ENCODE results near the gene IL3.
"Not testable (repeated sequence)": the region's sequence is repeated elsewhere in the genome, so short reads cannot be mapped to it uniquely, and the experiment has no call there.

The IL3 gene

DNA sequence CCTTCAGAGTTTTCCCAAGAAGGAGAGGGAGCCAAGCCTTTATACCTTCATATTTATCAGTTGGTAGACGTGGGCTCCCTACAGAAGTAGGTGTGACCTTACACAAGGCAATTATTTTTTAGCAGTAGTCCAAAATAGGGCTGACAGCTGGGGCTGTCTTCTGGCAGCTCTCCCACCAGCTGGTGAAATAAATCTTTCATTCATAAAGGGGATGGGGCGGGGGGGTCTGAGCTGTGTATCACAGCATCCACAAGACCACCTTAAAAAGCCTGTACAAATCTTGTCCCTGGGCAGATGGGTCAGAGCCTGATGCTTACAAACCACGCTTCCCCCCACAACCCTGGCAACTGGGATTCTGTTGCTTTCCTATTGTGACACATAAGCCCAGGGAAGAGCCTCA, 32.8 kb downstream of the IL3 start:
- no peak for DNase-seq (ENCODE audit: low read depth in 1 of 2, low spot score in 1 of 2)

DNA sequence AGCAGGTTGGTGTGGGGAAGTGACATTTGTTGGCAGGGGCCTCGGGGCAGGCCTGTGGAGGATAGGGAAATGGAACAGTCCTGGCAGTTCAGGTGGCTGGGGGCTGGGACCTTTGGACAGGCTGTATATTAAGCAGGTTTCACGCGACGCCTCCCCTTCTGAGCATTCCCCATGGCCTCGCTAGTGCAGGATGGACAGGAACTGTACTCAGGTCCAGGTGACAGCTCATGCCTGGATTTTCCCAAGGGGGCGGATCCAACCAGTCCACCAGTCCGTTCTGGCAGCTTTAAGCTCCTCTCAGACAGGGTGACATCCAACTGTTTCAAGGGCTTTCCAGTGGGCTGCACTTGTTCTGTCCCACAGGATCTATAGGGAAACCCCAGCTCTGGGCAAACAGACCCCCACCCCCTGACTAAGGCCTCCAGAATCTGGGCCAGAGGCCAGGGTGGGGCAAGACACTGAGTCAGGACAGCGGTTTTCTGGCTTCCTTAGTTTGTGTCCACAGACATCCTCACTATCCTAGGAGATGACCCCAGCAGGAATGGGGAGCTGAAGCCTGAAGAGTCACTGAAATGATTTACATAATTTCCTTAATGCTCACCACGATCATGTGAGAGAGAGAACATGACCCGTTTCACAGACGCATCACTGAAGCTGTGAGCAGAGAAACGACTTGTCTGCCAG, 34.1 kb downstream of the IL3 start:
- DNase-seq (ENCODE audit: low read depth in 1 of 2, low spot score in 1 of 2): no peak

DNA sequence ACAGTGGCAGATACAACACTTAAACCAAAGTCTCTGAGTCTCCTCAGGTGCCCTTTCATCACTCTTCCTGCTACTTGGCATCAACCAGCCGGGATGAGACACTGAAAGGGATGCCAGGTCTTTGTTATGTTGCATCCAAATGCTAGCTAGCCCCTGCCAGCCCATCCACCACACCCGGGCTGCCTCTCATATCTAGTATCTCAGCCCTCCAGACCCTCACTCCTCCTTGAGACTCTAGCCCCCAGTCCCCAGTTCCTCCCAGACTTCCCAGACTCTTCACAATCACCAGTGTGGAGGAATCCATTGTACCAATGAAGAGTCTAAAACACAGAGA, 34.6 kb downstream of the IL3 start:
- no peak for DNase-seq (ENCODE audit: low read depth in 1 of 2, low spot score in 1 of 2)

DNA sequence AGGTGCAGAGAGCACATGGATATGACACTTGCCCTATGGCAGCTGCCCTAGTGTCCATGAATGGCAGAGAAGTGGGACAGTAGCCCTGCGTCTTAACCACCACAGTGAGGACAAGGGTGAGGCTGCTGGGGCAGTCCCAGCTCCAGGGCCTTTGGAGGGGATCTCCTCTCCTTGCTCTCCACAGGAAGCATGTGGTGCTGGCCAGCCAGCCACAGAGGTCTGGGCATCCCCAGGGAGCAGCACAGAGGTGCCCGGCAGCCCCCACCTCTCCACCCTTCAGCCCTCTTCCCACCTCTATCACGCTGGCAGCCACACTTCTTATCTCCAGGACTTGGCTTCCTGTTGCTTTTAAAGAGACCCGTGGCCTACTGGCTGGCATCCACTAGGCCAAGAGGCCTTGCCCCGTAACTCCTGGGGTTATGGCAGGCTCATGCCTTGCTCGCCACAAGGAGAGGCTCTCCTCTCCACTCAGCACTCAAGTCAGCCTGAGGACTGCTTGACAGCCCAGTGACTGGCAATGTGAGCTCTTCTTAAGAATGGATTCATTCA, 35.0 kb downstream of the IL3 start:
- no peak for DNase-seq (ENCODE audit: low read depth in 1 of 2, low spot score in 1 of 2)

DNA sequence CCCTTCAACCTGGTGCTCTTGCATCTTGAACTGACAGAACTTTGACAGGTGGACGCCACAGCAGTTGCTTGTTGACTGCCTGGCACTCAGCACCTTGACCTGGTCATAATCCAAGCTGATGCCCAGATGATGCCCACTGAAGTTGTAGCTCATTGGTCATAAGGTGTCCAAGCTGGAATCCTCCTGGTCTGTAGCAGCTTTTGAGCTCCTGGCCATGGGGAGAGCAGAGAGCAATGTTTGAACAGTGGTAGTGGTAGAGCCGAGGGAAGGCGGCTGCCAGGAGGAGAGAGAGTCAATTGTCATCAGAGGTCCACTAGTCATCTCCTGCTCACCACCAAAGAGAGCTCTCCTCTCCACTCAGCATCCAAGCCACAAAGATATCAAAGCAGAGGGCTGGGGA, 36.4 kb downstream of the IL3 start:
- DNase-seq (ENCODE audit: low read depth in 1 of 2, low spot score in 1 of 2): no peak

DNA sequence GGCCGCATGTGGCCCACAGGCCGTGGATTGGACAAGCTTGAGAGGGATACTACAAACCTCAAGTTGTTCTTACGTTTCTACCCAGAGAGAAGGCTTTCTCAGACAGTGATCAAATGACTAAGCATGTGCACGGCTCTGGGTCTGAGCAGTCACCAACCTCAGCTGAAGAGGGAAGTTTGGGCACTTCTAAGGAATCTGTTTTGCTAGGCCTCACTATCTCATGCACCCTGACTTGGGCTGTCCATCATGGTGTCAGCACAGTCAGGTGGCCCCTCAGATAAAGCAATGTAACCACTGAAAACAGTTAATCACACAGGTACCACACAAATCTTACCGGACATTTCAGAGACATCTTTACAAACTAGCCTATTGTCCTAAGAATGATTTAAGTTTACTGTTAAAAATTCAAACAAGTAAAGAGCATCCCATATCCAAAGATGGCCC, 37.7 kb downstream of the IL3 start:
- no peak for DNase-seq (ENCODE audit: low read depth in 1 of 2, low spot score in 1 of 2)

DNA sequence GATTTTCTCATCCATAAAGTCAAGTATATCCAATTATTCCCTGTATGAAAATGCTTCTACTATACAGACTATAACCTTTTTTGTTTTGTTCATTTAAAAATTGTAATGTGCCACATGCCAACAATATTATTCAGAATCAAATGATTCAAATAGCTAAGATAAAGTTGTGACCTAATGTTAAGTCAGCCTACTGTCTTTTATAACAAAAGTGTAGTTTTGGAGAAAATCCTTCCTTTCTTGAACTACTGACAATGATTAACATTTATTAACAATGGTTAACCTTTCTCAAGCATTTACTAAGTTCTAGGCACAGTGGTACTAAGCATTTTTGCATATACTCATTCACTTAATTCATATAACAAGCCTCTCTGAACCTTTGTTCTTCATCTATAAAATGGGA, 38.2 kb downstream of the IL3 start:
- no peak for DNase-seq (ENCODE audit: low read depth in 1 of 2, low spot score in 1 of 2)

DNA sequence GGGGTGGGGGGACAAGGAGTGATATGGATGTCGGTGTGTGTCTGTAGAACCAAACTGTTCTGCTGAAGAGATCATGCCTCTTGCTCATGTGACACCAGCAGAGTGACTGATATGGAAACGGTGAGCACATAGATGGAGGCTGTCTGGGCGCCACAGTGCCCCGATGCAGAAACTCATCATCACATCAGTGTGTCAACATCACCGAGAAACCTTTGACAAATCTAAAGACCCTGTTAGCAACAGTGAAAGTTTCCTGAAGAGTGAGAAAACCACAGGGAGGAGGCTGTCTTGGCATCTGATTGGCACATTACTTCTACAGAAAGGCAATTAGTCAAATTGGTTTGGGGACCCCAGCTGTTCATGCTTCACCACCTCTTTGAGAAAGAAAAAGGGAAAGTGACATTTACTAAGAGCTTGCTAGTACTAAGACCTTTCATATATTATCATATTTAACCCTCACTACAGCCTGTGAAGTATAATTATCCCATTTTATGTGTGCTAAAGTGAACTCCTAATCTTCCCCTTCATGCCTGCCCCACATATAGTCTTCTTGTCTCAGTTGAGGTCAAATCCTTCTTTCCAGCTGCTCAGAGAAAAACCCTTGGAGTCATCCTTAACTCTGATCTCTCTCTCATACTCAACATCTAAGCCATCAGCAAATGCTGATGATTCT, 38.8 kb downstream of the IL3 start:
- peak in 1 of 2 donors; percentile 79 for DNase-seq (ENCODE audit: low read depth in 1 of 2, low spot score in 1 of 2)

DNA sequence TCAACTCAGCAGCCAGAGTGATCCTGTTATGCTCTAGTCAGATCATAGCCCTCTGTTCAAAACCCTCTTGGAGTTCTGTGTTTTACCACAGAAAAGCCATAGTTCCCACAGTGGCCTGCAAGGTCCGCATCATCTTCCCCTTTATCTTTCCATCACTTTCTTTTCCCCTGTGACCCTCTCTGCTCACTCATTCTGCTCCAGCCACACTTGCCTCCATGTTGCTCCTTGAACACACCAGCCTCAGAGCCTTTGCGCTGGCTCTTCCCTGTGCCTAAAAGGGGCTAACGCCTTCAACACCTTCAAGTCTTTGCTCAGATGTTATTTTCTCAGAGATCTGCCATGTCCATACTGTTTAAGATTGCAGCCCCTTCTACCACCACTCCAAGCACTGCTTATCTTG, 39.5 kb downstream of the IL3 start:
- DNase-seq (ENCODE audit: low read depth in 1 of 2, low spot score in 1 of 2): no peak

DNA sequence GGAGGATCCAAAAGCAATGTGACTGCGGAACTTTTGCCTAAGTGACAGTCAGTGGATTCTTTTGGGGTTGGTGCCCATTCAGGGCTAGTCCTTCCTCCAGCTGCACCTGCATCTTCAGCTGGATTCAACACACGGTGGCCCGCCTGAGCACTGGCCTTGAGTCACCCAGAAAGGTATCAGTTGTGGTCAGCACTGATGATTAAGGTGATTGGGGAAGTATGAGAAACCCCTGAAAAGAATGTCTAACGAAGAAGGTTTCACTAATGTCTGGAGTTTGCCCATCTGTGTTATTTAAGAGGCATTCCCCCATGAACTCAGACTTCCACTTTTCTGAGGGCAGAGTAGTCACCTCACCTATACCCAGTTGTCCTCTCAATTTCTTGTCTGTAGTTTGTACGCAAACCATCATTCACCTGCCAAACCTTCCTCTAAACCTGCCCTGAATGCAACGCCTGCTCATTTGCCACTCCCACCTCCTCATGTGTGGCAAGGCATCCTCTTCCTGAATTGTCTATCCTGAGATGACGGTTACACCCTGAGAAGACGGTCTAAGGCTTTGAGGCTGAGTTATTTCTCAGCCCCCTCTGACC, 40.3 kb downstream of the IL3 start:
- DNase-seq (ENCODE audit: low read depth in 1 of 2, low spot score in 1 of 2): no peak

DNA sequence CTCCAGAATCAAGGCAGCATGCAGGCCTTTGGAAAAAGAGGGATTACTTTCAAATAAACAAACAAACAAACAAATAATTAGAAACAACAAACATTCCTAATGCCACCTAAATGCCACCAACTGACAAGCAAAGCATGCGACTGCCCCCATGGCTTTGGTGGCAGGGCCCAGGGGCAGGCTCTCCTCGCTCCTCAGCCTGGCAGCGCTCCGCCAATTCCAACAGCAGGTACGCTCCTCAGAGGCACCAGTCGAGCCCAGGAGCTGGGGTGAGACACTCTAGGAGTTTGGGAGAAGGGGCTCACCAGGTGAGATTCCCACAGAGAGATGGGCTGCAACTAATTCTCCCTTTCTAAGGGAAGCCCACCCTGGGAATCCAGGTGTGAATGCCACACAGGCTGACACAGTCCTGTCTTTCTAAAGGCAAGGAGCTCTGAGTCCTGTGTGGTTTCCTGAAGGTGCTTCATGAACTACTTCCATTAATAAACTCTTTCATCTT, 41.0 kb downstream of the IL3 start:
- no peak for DNase-seq (ENCODE audit: low read depth in 1 of 2, low spot score in 1 of 2)

DNA sequence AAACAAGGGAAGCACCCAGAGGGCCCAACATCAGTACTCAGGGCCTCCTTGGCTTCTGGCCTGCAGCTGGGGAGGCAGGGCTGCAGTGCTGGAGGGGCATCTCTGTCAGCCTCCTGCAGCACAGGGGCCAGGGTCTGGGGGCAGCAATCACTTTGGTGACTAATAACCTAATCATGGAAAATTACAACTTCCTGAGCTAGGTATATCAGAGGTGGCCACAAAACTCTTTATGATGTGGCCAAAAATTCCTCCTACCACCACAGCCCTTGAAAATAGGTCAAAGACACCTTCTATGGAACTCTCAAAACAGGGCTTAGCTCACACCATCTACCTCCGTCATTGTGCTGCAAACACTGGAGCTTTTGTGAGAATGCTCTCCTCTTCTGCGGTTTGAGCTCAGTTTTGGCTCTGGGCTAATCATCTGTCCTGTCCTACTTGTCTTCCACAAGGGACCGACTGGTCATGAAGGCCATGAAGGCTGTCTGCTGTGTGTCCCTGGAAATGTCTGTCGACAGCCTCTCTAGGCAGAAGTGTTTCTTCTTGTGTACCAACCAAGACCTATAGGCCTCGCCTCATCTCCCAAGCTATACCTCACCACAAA, 41.7 kb downstream of the IL3 start:
- peak in 1 of 2 donors; percentile 47 for DNase-seq (ENCODE audit: low read depth in 1 of 2, low spot score in 1 of 2)

DNA sequence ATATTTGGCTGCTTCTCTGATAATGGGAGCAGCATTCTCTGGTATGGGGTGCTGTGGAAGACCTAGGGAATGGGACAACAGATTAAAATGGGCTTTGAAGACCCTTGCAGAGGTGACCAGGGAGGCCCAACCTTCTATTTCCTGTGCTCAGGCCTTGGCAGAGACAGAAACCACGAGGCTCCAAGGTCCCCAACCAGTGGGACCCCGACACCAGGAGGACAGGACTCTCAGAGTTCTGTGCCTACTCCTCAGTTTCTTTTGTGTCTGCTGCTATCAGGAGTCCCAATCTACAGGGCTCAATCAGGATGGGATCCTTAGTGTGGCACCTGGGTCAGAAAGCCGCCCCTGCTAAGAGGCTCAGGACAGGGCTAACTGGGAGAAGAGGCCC, 42.5 kb downstream of the IL3 start:
- no peak for DNase-seq (ENCODE audit: low read depth in 1 of 2, low spot score in 1 of 2)

DNA sequence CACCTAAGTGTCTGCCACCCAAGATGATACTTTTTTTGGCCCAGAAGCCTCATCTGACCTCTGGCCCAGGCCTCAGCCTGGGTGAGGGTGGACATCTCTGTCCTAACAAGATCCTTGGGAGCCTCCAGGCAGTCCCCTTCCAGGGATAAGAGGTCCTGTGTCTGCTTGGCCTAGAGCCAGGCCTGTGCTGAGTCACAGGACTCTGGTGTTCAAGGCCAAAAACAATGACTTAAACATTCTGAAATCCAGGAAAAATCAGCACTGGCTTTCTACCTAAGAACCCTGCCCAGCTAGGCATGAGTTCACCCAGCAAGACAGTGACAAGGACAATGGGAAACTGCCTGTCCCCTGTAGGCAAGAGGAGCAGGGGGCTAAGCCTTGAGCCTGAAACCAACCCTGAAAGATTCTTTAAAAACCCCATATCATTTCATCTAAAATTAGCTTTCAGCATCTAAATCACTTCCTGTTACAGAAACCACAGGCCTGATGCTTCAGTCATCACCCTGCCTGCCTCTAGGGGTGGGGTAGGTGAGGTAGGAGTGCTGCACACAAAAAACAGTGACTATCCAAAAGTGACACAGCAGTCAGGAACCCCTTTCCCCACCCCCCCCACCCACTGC, 43.0 kb downstream of the IL3 start:
- peak in 1 of 2 donors; percentile 75 for DNase-seq (ENCODE audit: low read depth in 1 of 2, low spot score in 1 of 2)

DNA sequence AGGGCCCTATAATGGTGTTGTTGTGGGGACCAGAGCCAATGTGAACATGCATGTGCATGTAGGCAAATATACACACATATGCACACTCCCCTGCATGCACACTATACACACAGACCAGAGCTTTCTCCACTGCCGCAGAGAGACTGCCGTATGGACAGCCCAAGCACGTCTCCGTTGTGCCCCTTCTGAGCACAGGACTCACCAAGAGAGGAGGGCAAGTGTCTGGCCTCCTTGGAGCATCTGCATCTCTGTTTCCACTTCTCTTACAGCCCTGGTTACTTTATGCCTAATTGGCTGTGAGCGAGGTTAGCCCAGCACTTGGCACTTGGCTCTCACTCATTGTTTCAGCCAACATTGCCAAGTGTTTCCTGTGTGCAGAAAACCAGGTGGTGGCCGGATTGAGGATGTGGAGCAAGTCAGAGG, 43.5 kb downstream of the IL3 start:
- no peak for DNase-seq (ENCODE audit: low read depth in 1 of 2, low spot score in 1 of 2)

DNA sequence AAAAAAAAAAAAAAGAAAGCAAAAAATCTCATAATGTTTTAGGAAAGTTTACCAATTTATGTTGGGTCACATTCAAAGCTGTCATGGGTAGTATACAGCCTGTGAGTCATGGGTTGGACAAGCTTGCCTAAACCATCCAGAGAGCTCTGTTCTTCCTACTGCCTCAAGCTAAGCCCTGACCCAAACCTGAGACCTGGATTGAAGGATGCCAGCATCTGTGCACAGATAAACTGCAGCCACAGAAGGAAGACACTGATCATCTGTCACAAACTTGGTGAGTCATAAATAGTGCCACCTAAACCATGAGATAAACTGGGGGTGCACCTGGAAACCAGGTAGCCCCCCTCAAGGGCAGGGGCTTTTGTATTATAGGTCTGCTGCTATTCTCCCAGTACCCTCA, 44.1 kb downstream of the IL3 start:
- no peak for DNase-seq (ENCODE audit: low read depth in 1 of 2, low spot score in 1 of 2)

DNA sequence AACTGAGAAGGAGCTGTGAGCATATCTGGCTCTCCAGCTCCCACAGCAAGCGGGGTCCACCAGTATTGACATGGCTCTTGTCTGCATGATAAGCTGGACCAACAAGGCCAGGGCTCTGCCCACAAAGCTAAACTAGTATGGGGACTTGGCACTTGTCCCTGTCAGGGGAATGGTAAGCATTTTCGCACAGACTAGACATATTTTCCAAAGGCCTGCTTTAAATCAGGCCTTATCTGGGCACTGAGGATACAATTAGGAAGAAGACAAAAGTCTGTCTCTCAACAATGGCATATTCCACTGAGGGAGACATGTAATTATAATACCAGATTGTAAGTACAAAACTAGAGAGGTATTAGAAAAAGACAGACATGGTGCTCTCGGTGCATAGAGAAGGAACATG, 45.2 kb downstream of the IL3 start:
- no peak for DNase-seq (ENCODE audit: low read depth in 1 of 2, low spot score in 1 of 2)

DNA sequence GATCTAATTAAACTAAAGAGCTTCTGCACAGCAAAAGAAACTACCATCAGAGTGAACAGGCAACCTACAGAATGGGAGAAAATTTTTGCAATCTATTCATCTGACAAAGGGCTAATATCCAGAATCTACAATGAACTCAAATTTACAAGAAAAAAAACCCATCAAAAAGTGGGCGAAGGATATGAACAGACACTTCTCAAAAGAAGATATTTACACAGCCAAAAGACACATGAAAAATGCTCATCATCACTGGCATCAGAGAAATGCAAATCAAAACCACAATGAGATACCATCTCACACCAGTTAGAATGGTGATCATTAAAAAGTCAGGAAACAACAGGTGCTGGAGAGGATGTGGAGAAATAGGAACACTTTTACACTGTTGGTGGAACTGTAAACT, 48.0 kb downstream of the IL3 start:
- not testable (repeated sequence) for DNase-seq (ENCODE audit: low read depth in 1 of 2, low spot score in 1 of 2)

DNA sequence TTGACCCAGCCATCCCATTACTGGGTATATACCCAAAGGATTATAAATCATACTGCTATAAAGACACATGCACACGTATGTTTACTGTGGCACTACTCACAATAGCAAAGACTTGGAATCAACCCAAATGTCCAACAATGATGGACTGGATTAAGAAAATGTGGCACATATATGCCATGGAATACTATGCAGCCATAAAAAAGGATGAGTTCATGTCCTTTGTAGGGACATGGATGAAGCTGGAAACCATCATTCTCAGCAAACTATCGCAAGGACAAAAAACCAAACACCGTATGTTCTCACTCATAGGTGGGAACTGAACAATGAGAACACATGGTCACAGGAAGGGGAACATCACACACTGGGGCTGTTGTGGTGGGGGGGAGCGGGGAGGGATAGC, 48.5 kb downstream of the IL3 start:
- not testable (repeated sequence) for DNase-seq (ENCODE audit: low read depth in 1 of 2, low spot score in 1 of 2)

DNA sequence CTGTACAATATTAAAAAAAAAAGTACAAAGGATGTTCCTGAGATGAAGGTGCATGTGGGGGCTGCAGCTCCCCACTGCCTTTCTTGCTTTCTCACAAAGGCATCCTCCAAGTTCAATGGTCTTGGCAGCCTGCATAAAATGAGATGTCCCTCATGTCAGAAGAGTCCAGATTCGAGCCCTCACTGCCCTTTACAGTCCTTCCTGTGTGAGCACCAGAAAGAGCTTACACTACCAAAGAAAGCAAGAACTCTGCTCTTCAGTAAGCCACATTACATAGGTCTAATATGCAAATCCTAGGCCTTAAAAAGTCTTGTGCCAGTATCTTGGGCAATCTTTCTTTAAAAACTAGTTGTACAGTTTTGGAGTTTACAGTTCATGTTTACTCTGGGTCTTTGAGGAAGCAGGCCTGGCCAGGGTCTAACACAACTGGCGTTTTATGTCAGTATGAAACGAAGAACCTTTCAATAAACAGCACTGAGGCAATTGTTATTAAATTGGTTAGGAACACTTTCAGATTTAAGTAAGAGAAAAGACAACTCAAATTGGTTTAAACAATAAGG, 49.1 kb downstream of the IL3 start:
- no peak for DNase-seq (ENCODE audit: low read depth in 1 of 2, low spot score in 1 of 2)

DNA sequence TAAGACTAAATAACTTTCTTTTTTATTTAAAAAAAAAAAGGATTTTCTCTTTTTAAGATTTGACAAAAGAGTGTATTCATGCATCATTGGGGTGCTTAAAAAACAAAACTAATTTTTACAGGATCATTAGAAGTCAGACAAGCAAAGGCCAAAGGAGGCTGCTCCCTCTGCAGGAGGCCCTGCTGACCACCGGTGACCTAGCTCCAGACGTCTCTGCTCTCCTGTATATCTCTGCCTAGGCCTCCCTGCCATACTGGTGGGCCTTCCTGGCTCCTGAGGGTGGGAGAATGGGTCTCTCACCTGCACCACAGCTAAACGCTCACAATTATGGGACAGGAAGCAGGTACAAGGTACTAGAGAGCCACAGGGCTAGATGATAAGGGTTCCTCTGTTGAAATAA, 49.7 kb downstream of the IL3 start:
- DNase-seq (ENCODE audit: low read depth in 1 of 2, low spot score in 1 of 2): no peak

Data from activated CD4-positive, alpha-beta T cell treated with anti-CD3 and anti-CD28 coated beads, Interleukin-2, amount 50 U/mL, for 24 hours (primary cell).